Gastrocnemius medialis (tissue), 4 donors: ENCODE measurements around the gene INCENP. TPM values are rescaled to one million over a fixed set of nuclear protein-coding genes. Genes with fewer than 3 reads are reported as not detected.

Source experiments
- total RNA-seq, 4 donors: library from RNA; depleted of rRNA; stranded (reverse); fragments of >200 nt; gene quantifications; one replicate each; pipeline versions ENCODE4 v1.1.0 to v1.2.3, GENCODE V29; 2016

Gene INCENP
- total RNA-seq, 4 donors from 2014 or later = 6.3 to 18.7 (median 13.7) TPM

Other genes starting within 250 kb of the INCENP start
- 100 to 1,000 TPM in 2 of 4 donors, 10 to 100 TPM in 2; 40.7 to 196 (median 89.0) TPM for gene FADS3, start 232.5 kb upstream of the INCENP start, total RNA-seq
- gene RAB3IL1, start 206.4 kb upstream of the INCENP start, total RNA-seq = 1 to 10 TPM; 3.9 to 5.4 (median 4.9) TPM
- gene BEST1, start 173.7 kb upstream of the INCENP start, total RNA-seq = 1 to 10 TPM in 1 of 4 donors, under 1 TPM in 2, not detected in 1; 0.93 to 1.7 (median 0.94) TPM
- gene FTH1, start 156.4 kb upstream of the INCENP start, total RNA-seq = 1,000 to 10,000 TPM; 1,340 to 3,366 (median 1,705) TPM
- gene SCGB1D1, start 66.2 kb downstream of the INCENP start, total RNA-seq = not detected
- gene SCGB2A1, start 84.7 kb downstream of the INCENP start, total RNA-seq = not detected
- gene SCGB1D2, start 118.2 kb downstream of the INCENP start, total RNA-seq = 1 to 10 TPM in 2 of 4 donors, not detected in 2; 2.2 to 3.0 TPM
- not detected for gene SCGB2A2, start 146.1 kb downstream of the INCENP start, total RNA-seq
- not detected for gene SCGB1D4, start 175.1 kb downstream of the INCENP start, total RNA-seq
- gene ASRGL1, start 213.4 kb downstream of the INCENP start, total RNA-seq = 10 to 100 TPM in 2 of 4 donors, 1 to 10 TPM in 2; 6.4 to 24.6 (median 8.7) TPM